ENCODE results near the gene PTPRN2. TPM values are rescaled to one million over a fixed set of nuclear protein-coding genes. Genes with fewer than 3 reads are reported as not detected.

Gene PTPRN2
- total RNA-seq, 1 donor, result 0.09 TPM

- TF ChIP-seq CTCF (IDR thresholded peaks at IDR 0.05; ENCODE audit: insufficient read depth, low read length), result no peak
- no peak overlapping the region for H3K4me3 ChIP-seq (ENCODE audit: low read depth, low read length)
- DNase-seq (ENCODE audit: low read depth), result no peak
Observed at GRCh38 chr7:157652161-157652953, 935.3 kb downstream of the PTPRN2 start.

GRCh38 chr7:157651366-157652160 lies 936.1 kb downstream of the PTPRN2 start:
- no peak for TF ChIP-seq CTCF (IDR thresholded peaks at IDR 0.05; ENCODE audit: insufficient read depth, low read length)
- no peak overlapping the region for H3K4me3 ChIP-seq (ENCODE audit: low read depth, low read length)
- no peak for DNase-seq (ENCODE audit: low read depth)

- no peak for DNase-seq (ENCODE audit: low read depth)
- no peak overlapping the region for H3K4me3 ChIP-seq (ENCODE audit: low read depth, low read length)
- no peak for TF ChIP-seq CTCF (IDR thresholded peaks at IDR 0.05; ENCODE audit: insufficient read depth, low read length)
Observed at GRCh38 chr7:157650801-157651200, 936.8 kb downstream of the PTPRN2 start.

GRCh38 chr7:157650131-157650631 lies 937.4 kb downstream of the PTPRN2 start:
- no peak for DNase-seq (ENCODE audit: low read depth)
- H3K4me3 ChIP-seq (ENCODE audit: low read depth, low read length), result no peak overlapping the region
- TF ChIP-seq CTCF (IDR thresholded peaks at IDR 0.05; ENCODE audit: insufficient read depth, low read length), result no peak

- DNase-seq (ENCODE audit: low read depth), result no peak
- TF ChIP-seq CTCF (IDR thresholded peaks at IDR 0.05; ENCODE audit: insufficient read depth, low read length), result no peak
- H3K4me3 ChIP-seq (ENCODE audit: low read depth, low read length), result no peak overlapping the region
Observed at GRCh38 chr7:157646551-157646950, 941.1 kb downstream of the PTPRN2 start.

- no peak for DNase-seq (ENCODE audit: low read depth)
- TF ChIP-seq CTCF (IDR thresholded peaks at IDR 0.05; ENCODE audit: insufficient read depth, low read length), result no peak
- no peak overlapping the region for H3K4me3 ChIP-seq (ENCODE audit: low read depth, low read length)
Observed at GRCh38 chr7:157645539-157645938, 942.1 kb downstream of the PTPRN2 start.

Data from fibroblast of the aortic adventitia (primary cell).